ENCODE measurements around the gene NOP9.
A peak's percentile ranks its signal among the peaks of the same experiment; 100 is the strongest.

NOP9 gene

GRCh38 chr14:24263848-24264247 lies 35.8 kb upstream of the NOP9 start:
- DNase-seq = no peak

GRCh38 chr14:24264298-24264697 lies 35.4 kb upstream of the NOP9 start:
- DNase-seq = no peak

- DNase-seq = no peak
These were observed 33.1 kb upstream of the NOP9 start for GRCh38 chr14:24266344-24267244.

GRCh38 chr14:24267516-24267915 lies 32.1 kb upstream of the NOP9 start:
- no peak for DNase-seq

GRCh38 chr14:24268225-24268624 lies 31.4 kb upstream of the NOP9 start:
- DNase-seq = no peak

GRCh38 chr14:24269368-24269767 lies 30.3 kb upstream of the NOP9 start:
- DNase-seq = no peak

GRCh38 chr14:24269910-24270536 lies 29.6 kb upstream of the NOP9 start:
- DNase-seq = no peak

- peak; percentile 72 for DNase-seq
These were observed 29.0 kb upstream of the NOP9 start for GRCh38 chr14:24270537-24271133.

GRCh38 chr14:24271134-24271833 lies 28.4 kb upstream of the NOP9 start, which contains the start of gene RABGGTA:
TSS of gene RABGGTA (minus strand) at chr14:24271597. CDS start at chr14:24271115, 482 bp downstream.
- peak; percentile 98 for DNase-seq

GRCh38 chr14:24271834-24272263 lies 27.8 kb upstream of the NOP9 start:
- DNase-seq = peak; percentile 43

GRCh38 chr14:24272467-24272866 lies 27.2 kb upstream of the NOP9 start:
- no peak for DNase-seq

- DNase-seq = peak; percentile 38
These were observed 26.1 kb upstream of the NOP9 start for GRCh38 chr14:24273422-24273998.

- no peak for DNase-seq
These were observed 25.5 kb upstream of the NOP9 start for GRCh38 chr14:24274101-24274543.

- no peak for DNase-seq
These were observed 22.6 kb upstream of the NOP9 start for GRCh38 chr14:24277071-24277470.

GRCh38 chr14:24277606-24278321 lies 21.9 kb upstream of the NOP9 start:
- no peak for DNase-seq

GRCh38 chr14:24278424-24278823 lies 21.2 kb upstream of the NOP9 start:
- no peak for DNase-seq

GRCh38 chr14:24279301-24280186 lies 20.1 kb upstream of the NOP9 start:
- DNase-seq = peak; percentile 88

- DNase-seq = no peak
These were observed 18.7 kb upstream of the NOP9 start for GRCh38 chr14:24280797-24281460.

- DNase-seq = no peak
These were observed 18.0 kb upstream of the NOP9 start for GRCh38 chr14:24281636-24282035.

GRCh38 chr14:24282736-24283135 lies 16.9 kb upstream of the NOP9 start:
- DNase-seq = no peak
